Gastrocnemius medialis (tissue), 4 donors: ENCODE data around the gene OR6M1. TPM values are rescaled to one million over a fixed set of nuclear protein-coding genes. Genes with fewer than 3 reads are reported as not detected.

Source experiments
- ATAC-seq, 2 donors: fragments of 150-250 bp; one replicate each; pipeline ENCODE4 v1.9.1; 2016
- DNase-seq, 2 donors: peaks; one replicate each; pipeline ENCODE4 v3.0.0-alpha.2; 2019
- H3K27ac ChIP-seq, 4 donors: fragments of 200-600 bp; sonication (generic); 1 replicate in 1 of 4; 2 replicates in 3 of 4; pipeline ENCODE4 v1.5.1; 2016 to 2018; ENCODE audit warnings: mild to moderate bottlenecking in 2 of 4, moderate library complexity in 1 of 4
- H3K27me3 ChIP-seq, 3 donors: fragments of 200-600 bp; sonication (generic) in 2 of 3; 1 replicate in 1 of 3; 2 replicates in 2 of 3; pipeline versions ENCODE4 v1.5.1 to v1.6.0; 2016 to 2019; ENCODE audit warnings: mild to moderate bottlenecking in 1 of 3, moderate library complexity in 1 of 3
- H3K36me3 ChIP-seq, 2 donors: fragments of 200-600 bp; sonication (generic) in 1 of 2; one replicate each; pipeline ENCODE4 v1.5.1; 2017 to 2018
- H3K4me1 ChIP-seq, 2 donors: fragments of 200-600 bp; sonication (generic) in 1 of 2; one replicate each; pipeline ENCODE4 v1.5.1; 2016 to 2017; ENCODE audit warnings: mild to moderate bottlenecking in 2 of 2
- H3K4me3 ChIP-seq, 4 donors: fragments of 200-600 bp; sonication (generic) in 3 of 4; 1 replicate in 1 of 4; 2 replicates in 3 of 4; pipeline ENCODE4 v1.5.1; 2016 to 2019; ENCODE audit warnings: mild to moderate bottlenecking in 2 of 4
- H3K9me3 ChIP-seq, 3 donors: fragments of 200-600 bp; sonication (generic) in 2 of 3; 1 replicate in 1 of 3; 2 replicates in 2 of 3; pipeline ENCODE4 v1.5.1; 2016 to 2019
- POLR2A ChIP-seq, 2 donors: fragments of 450-650 bp; IDR thresholded peaks; one replicate each; pipeline ENCODE4 v1.6.1; 2017; ENCODE audit warnings: antibody characterized with exemption in 2 of 2, mild to moderate bottlenecking in 2 of 2, moderate library complexity in 2 of 2
- in situ Hi-C, 4 donors: fragments of 200-750 bp; cut with MboI; loops; one replicate each; pipeline versions ENCODE4 v1.15.0 to v1.8.0; 2017; ENCODE audit warnings: low sequenced_read_pairs in 4 of 4
- intact Hi-C: fragments of 100-400 bp; cut with DNase I; formaldehyde crosslinking; loops from one replicate; pipeline ENCODE4 v1.15.1; 2023; ENCODE audit warnings: low total_unique reads
- total RNA-seq, 4 donors: library from RNA; depleted of rRNA; stranded (reverse); fragments of >200 nt; gene quantifications; one replicate each; pipeline versions ENCODE4 v1.1.0 to v1.2.3, GENCODE V29; 2016
- TF ChIP-seq, protein P1 (sequence below), 5 experiments: fragments of 450-650 bp in 3 of 5; fragments of 200-600 bp in 2 of 5; sonication (generic) in 2 of 5; IDR thresholded peaks in 4 of 5; conservative IDR thresholded peaks in 1 of 5; 1 replicate in 4 of 5; 2 replicates in 1 of 5; pipeline ENCODE4 v1.5.1; 2016 to 2019; ENCODE audit warnings: antibody characterized with exemption in 5 of 5, mild to moderate bottlenecking in 3 of 5, moderate library complexity in 3 of 5

Gene OR6M1
- total RNA-seq, 4 donors from 2014 or later, result not detected

GRCh38 chr11:123797114-123797513, 9.0 kb downstream of the OR6M1 start:
- Histone ChIP-seq H3K4me3 (no peak overlapping the region), H3K9me3 (no peaks in the 10 kb centered on the region), H3K36me3 (no peaks in the 10 kb centered on the region), H3K4me1 (no peaks in the 10 kb centered on the region), H3K27ac (no peak overlapping the region), H3K27me3 (no peaks in the 10 kb centered on the region)
- ATAC-seq (no peak), DNase-seq (no peak)
- in situ Hi-C loops (no loop called here), intact Hi-C loops (no loop called here)
- TF ChIP-seq, protein P1, sequence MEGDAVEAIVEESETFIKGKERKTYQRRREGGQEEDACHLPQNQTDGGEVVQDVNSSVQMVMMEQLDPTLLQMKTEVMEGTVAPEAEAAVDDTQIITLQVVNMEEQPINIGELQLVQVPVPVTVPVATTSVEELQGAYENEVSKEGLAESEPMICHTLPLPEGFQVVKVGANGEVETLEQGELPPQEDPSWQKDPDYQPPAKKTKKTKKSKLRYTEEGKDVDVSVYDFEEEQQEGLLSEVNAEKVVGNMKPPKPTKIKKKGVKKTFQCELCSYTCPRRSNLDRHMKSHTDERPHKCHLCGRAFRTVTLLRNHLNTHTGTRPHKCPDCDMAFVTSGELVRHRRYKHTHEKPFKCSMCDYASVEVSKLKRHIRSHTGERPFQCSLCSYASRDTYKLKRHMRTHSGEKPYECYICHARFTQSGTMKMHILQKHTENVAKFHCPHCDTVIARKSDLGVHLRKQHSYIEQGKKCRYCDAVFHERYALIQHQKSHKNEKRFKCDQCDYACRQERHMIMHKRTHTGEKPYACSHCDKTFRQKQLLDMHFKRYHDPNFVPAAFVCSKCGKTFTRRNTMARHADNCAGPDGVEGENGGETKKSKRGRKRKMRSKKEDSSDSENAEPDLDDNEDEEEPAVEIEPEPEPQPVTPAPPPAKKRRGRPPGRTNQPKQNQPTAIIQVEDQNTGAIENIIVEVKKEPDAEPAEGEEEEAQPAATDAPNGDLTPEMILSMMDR (IDR thresholded peaks at IDR 0.05 in 4 of 5, conservative IDR thresholded peaks at IDR 0.05 in 1 of 5), result no peak
- TF ChIP-seq POLR2A (IDR thresholded peaks at IDR 0.05), result no peak

- no peak overlapping the region for H3K27ac ChIP-seq
- intact Hi-C loops (no loop called here), in situ Hi-C loops (no loop called here)
- no peaks in the 10 kb centered on the region for H3K36me3 ChIP-seq
- TF ChIP-seq POLR2A (IDR thresholded peaks at IDR 0.05), result no peak
- TF ChIP-seq, protein P1 (IDR thresholded peaks at IDR 0.05 in 4 of 5, conservative IDR thresholded peaks at IDR 0.05 in 1 of 5), result no peak
- no peak for ATAC-seq
- no peaks in the 10 kb centered on the region for H3K9me3 ChIP-seq
- H3K4me1 ChIP-seq, result no peaks in the 10 kb centered on the region
- no peaks in the 10 kb centered on the region for H3K27me3 ChIP-seq
- H3K4me3 ChIP-seq, result no peak overlapping the region
- DNase-seq, result no peak
Observed at GRCh38 chr11:123796226-123796625, 9.9 kb downstream of the OR6M1 start.

GRCh38 chr11:123783536-123783935, 22.6 kb downstream of the OR6M1 start:
- no peaks in the 10 kb centered on the region for H3K9me3 ChIP-seq
- no peak overlapping the region for H3K4me3 ChIP-seq
- H3K4me1 ChIP-seq, result no peaks in the 10 kb centered on the region
- ATAC-seq (no peak), DNase-seq (no peak)
- in situ Hi-C loops (no loop called here), intact Hi-C loops (no loop called here)
- H3K27me3 ChIP-seq, result no peaks in the 10 kb centered on the region
- no peaks in the 10 kb centered on the region for H3K36me3 ChIP-seq
- no peak for TF ChIP-seq POLR2A (IDR thresholded peaks at IDR 0.05)
- TF ChIP-seq, protein P1 (IDR thresholded peaks at IDR 0.05 in 4 of 5, conservative IDR thresholded peaks at IDR 0.05 in 1 of 5), result no peak
- no peak overlapping the region for H3K27ac ChIP-seq

GRCh38 chr11:123778511-123778910, 27.6 kb downstream of the OR6M1 start:
- no peaks in the 10 kb centered on the region for H3K27me3 ChIP-seq
- no peak for DNase-seq
- no peaks in the 10 kb centered on the region for H3K36me3 ChIP-seq
- no peak overlapping the region for H3K4me3 ChIP-seq
- no peaks in the 10 kb centered on the region for H3K4me1 ChIP-seq
- in situ Hi-C loops, result no loop called here
- no peak overlapping the region for H3K27ac ChIP-seq
- no peaks in the 10 kb centered on the region for H3K9me3 ChIP-seq
- intact Hi-C loops, result no loop called here
- ATAC-seq, result no peak
- no peak for TF ChIP-seq POLR2A (IDR thresholded peaks at IDR 0.05)
- TF ChIP-seq, protein P1 (IDR thresholded peaks at IDR 0.05 in 4 of 5, conservative IDR thresholded peaks at IDR 0.05 in 1 of 5), result no peak
